Measurements from ENCODE around the gene C5. TPM values are rescaled to one million over a fixed set of nuclear protein-coding genes. Genes with fewer than 3 reads are reported as not detected.
A peak's percentile ranks its signal among the peaks of the same experiment; 100 is the strongest.

C5 gene
- total RNA-seq, 1 experiment from 2014 or later: 0.74 TPM

DNA sequence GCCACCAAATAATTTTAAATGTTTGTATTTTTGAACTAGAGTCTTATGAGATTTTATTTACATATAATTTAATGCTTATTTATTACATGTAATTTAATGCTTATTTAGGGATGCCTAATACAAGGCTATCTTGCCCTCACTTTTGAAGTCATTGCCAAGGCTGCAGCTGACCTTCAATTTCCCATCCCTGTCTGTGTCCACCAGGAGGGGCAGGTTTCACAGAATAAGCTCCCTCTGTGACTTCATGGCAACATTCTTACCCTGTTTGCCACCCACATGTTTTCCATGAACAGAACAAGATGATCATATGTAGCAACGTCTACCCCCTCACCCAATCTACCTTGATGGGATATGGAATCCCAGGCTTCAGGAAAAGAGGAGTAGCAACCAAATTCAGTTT is 27.0 kb downstream of the C5 start:
- Histone ChIP-seq H3K27me3 (ENCODE audit: insufficient read depth, low read length) (no peaks in the 10 kb centered on the region), H4K91ac (ENCODE audit: insufficient read length, low read depth, low read length) (no peak overlapping the region), H3K23me2 (ENCODE audit: insufficient read length, low read depth, low read length, poor library complexity, severe bottlenecking) (no peaks in the 10 kb centered on the region), H3K4me2 (ENCODE audit: insufficient read depth, insufficient read length, low read length) (no peak overlapping the region), H3K56ac (ENCODE audit: insufficient read length, low read depth, low read length) (no peak overlapping the region), H3K23ac (ENCODE audit: insufficient read length, low read depth, low read length) (no peak overlapping the region), H2BK20ac (ENCODE audit: low read depth, low read length, poor library complexity, severe bottlenecking) (no peak overlapping the region), H3K4me1 (ENCODE audit: insufficient read depth, low read length) (no peaks in the 10 kb centered on the region), H3K79me2 (ENCODE audit: insufficient read depth, low read length) (no peaks in the 10 kb centered on the region), H2AFZ (ENCODE audit: low read length) (no peak overlapping the region), H2BK12ac (ENCODE audit: insufficient read length, low read depth, low read length) (no peak overlapping the region), H2BK15ac (ENCODE audit: low read depth, low read length) (no peak overlapping the region), H4K8ac (replicated peaks; ENCODE audit: insufficient read length, low read depth, low read length) (no peak overlapping the region), H3K9me3 (ENCODE audit: control insufficient read depth, low read depth, low read length) (no peaks in the 10 kb centered on the region), H3K4ac (ENCODE audit: low read depth, low read length) (no peak overlapping the region), H4K5ac (ENCODE audit: insufficient read length, low read depth, low read length) (no peak overlapping the region), H2AK5ac (ENCODE audit: insufficient read length, low read length) (no peak overlapping the region), H3K18ac (ENCODE audit: insufficient read length, low read depth, low read length) (no peak overlapping the region), H4K20me1 (ENCODE audit: control insufficient read depth, insufficient read depth, insufficient read length) (no peaks in the 10 kb centered on the region), H3K9ac (ENCODE audit: extremely low read depth, insufficient read length, low read length) (no peak overlapping the region), H2BK5ac (ENCODE audit: insufficient read length, low read length) (no peak overlapping the region), H3K14ac (ENCODE audit: insufficient read depth, low read length) (no peak overlapping the region), H3K27ac (ENCODE audit: insufficient read length, low read depth, low read length) (no peak overlapping the region), H2BK120ac (ENCODE audit: low read depth, low read length, poor library complexity, severe bottlenecking) (no peak overlapping the region), H3T11ph (ENCODE audit: low read length) (no peak overlapping the region), H3K79me1 (ENCODE audit: insufficient read depth, low read depth, low read length, poor library complexity, severe bottlenecking) (no peaks in the 10 kb centered on the region)
- no CpG with 5 or more reads among the region's 1 CpG for WGBS (ENCODE audit: extremely low coverage, insufficient read length, low lambda C conversion rate)
- DNase-seq: peak; percentile 30
- Mint-ChIP-seq H3K36me3 (ENCODE audit: insufficient read depth in 1 of 3, low read depth in 3 of 3) (no peaks in the 10 kb centered on the region), H3K27me3 (ENCODE audit: low read depth) (peaks cover 8% of the 10 kb centered on the region), H3K27ac (no peak overlapping the region), H3K4me1 (no peaks in the 10 kb centered on the region), H3K4me3 (no peak overlapping the region), H3K9me3 (peaks cover 0 to 3% of the 10 kb centered on the region in 2 experiments; a peak in 1 of 5 replicates)
- TF ChIP-seq, protein P1, sequence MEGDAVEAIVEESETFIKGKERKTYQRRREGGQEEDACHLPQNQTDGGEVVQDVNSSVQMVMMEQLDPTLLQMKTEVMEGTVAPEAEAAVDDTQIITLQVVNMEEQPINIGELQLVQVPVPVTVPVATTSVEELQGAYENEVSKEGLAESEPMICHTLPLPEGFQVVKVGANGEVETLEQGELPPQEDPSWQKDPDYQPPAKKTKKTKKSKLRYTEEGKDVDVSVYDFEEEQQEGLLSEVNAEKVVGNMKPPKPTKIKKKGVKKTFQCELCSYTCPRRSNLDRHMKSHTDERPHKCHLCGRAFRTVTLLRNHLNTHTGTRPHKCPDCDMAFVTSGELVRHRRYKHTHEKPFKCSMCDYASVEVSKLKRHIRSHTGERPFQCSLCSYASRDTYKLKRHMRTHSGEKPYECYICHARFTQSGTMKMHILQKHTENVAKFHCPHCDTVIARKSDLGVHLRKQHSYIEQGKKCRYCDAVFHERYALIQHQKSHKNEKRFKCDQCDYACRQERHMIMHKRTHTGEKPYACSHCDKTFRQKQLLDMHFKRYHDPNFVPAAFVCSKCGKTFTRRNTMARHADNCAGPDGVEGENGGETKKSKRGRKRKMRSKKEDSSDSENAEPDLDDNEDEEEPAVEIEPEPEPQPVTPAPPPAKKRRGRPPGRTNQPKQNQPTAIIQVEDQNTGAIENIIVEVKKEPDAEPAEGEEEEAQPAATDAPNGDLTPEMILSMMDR (conservative IDR thresholded peaks at IDR 0.05): peak; percentile 55

Data from H9 (cell line).